OCI-LY1 (cell line): ENCODE results near the gene CCT2.

Experiments used
- H2AFZ ChIP-seq: fragments of 200-600 bp; sonication (generic), shearing (Covaris generic); 2 replicates; pipeline ENCODE4 v1.6.0; 2014; ENCODE audit warnings: antibody characterized with exemption, mild to moderate bottlenecking, low read length
- H3F3A ChIP-seq: fragments of 200-600 bp; sonication (generic), shearing (Covaris generic); 2 replicates; pipeline ENCODE4 v1.6.0; 2014; ENCODE audit warnings: mild to moderate bottlenecking, antibody characterized with exemption, low read length, moderate library complexity; ENCODE audit not compliant: insufficient read depth
- H3K27ac ChIP-seq: fragments of 200-600 bp; sonication (generic); 2 replicates; pipeline ENCODE4 v1.5.1; 2014; ENCODE audit warnings: low read length, mixed run types, mild to moderate bottlenecking, low read depth; ENCODE audit not compliant: poor library complexity, severe bottlenecking
- H3K27me3 ChIP-seq: fragments of 200-600 bp; sonication (generic); 2 replicates; pipeline ENCODE4 v1.6.0; 2014; ENCODE audit warnings: antibody characterized with exemption, mild to moderate bottlenecking, low read length, moderate library complexity; ENCODE audit not compliant: insufficient read depth
- H3K36me3 ChIP-seq: fragments of 200-600 bp; sonication (generic); 2 replicates; pipeline ENCODE4 v1.6.1; 2014; ENCODE audit warnings: mild to moderate bottlenecking, antibody characterized with exemption, low read length, moderate library complexity, mixed read lengths; ENCODE audit not compliant: insufficient read depth
- H3K4me1 ChIP-seq: fragments of 200-600 bp; sonication (generic); 2 replicates; pipeline ENCODE4 v1.5.1; 2014; ENCODE audit warnings: mild to moderate bottlenecking, low read length, moderate library complexity; ENCODE audit not compliant: insufficient read depth, severe bottlenecking
- H3K4me2 ChIP-seq: fragments of 200-600 bp; sonication (generic), shearing (Covaris generic); 2 replicates; pipeline ENCODE4 v1.6.1; 2014; ENCODE audit warnings: low read length
- H3K4me3 ChIP-seq: fragments of 200-600 bp; sonication (generic); 2 replicates; pipeline ENCODE4 v1.5.1; 2014; ENCODE audit warnings: low read length, low read depth, mild to moderate bottlenecking, mixed read lengths; ENCODE audit not compliant: poor library complexity, severe bottlenecking
- H3K79me2 ChIP-seq: fragments of 200-600 bp; shearing (Covaris generic); 2 replicates; pipeline ENCODE4 v1.6.1; 2016; ENCODE audit warnings: mixed run types, low read length, mixed read lengths; ENCODE audit not compliant: insufficient read depth
- H3K9ac ChIP-seq: fragments of 200-600 bp; sonication (generic), shearing (Covaris generic); 2 replicates; pipeline ENCODE4 v1.6.1; 2014; ENCODE audit warnings: mild to moderate bottlenecking, low read length, mixed read lengths
- H3K9me2 ChIP-seq: fragments of 200-600 bp; sonication (generic), shearing (Covaris generic); 2 replicates; pipeline ENCODE4 v1.6.1; 2014; ENCODE audit warnings: low read depth, mild to moderate bottlenecking, low read length, mixed read lengths
- H3K9me3 ChIP-seq: fragments of 200-600 bp; shearing (Covaris generic); 2 replicates; pipeline ENCODE4 v1.6.1; 2014; ENCODE audit warnings: low read length, mixed read lengths
- H4K20me1 ChIP-seq: fragments of 200-600 bp; sonication (generic), shearing (Covaris generic); 2 replicates; pipeline ENCODE4 v1.6.0; 2016; ENCODE audit warnings: mild to moderate bottlenecking, low read length; ENCODE audit not compliant: insufficient read depth
- CTCF ChIP-seq: fragments of 200-600 bp; sonication (generic), shearing (Covaris generic); IDR thresholded peaks from 2 replicates; pipeline ENCODE4 v1.5.1; 2017; ENCODE audit warnings: mild to moderate bottlenecking, antibody characterized with exemption, low read length, moderate library complexity, mixed read lengths
- EZH2 ChIP-seq: fragments of 200-600 bp; sonication (generic), shearing (Covaris generic); IDR thresholded peaks from 2 replicates; pipeline ENCODE4 v1.8.0; 2017; ENCODE audit warnings: borderline replicate concordance, mixed run types, mild to moderate bottlenecking, antibody characterized with exemption, low read length, moderate library complexity, mixed read lengths

Gene CCT2

GRCh38 chr12:69570000-69570516 is 15.2 kb upstream of the CCT2 start:
- Histone ChIP-seq H3K4me1 (no peaks in the 10 kb centered on the region), H3K27ac (no peak overlapping the region), H3K36me3 (peaks cover 33% of the 10 kb centered on the region), H3F3A (no peaks in the 10 kb centered on the region), H4K20me1 (no peaks in the 10 kb centered on the region), H3K9me3 (no peaks in the 10 kb centered on the region), H3K4me2 (no peak overlapping the region), H3K27me3 (no peaks in the 10 kb centered on the region), H3K9me2 (no peaks in the 10 kb centered on the region), H2AFZ (no peak overlapping the region), H3K79me2 (no peaks in the 10 kb centered on the region), H3K4me3 (no peak overlapping the region), H3K9ac (no peak overlapping the region)
- TF ChIP-seq CTCF (no peak), EZH2 (no peak)

- no peaks in the 10 kb centered on the region for H3K27me3 ChIP-seq
- no peak overlapping the region for H3K27ac ChIP-seq
- H4K20me1 ChIP-seq, result no peaks in the 10 kb centered on the region
- H3K9me2 ChIP-seq, result no peaks in the 10 kb centered on the region
- TF ChIP-seq EZH2 (no peak), CTCF (peak; percentile 82)
- no peaks in the 10 kb centered on the region for H3K9me3 ChIP-seq
- H3F3A ChIP-seq, result no peaks in the 10 kb centered on the region
- no peaks in the 10 kb centered on the region for H3K4me1 ChIP-seq
- H2AFZ ChIP-seq, result no peak overlapping the region
- H3K9ac ChIP-seq, result no peak overlapping the region
- no peaks in the 10 kb centered on the region for H3K79me2 ChIP-seq
- H3K4me2 ChIP-seq, result no peak overlapping the region
- peaks cover 40% of the 10 kb centered on the region for H3K36me3 ChIP-seq
- H3K4me3 ChIP-seq, result no peak overlapping the region
Measured at GRCh38 chr12:69570545-69571399, 14.5 kb upstream of the CCT2 start.

- TF ChIP-seq EZH2 (no peak), CTCF (no peak)
- Histone ChIP-seq H3K9ac (no peak overlapping the region), H3K4me3 (no peak overlapping the region), H3K79me2 (no peaks in the 10 kb centered on the region), H3K9me3 (no peaks in the 10 kb centered on the region), H4K20me1 (no peaks in the 10 kb centered on the region), H3K4me1 (peaks cover 18% of the 10 kb centered on the region), H3F3A (peaks cover 5% of the 10 kb centered on the region; the same call in 1 of the 2 replicates), H3K27ac (no peak overlapping the region), H3K36me3 (peaks cover 34% of the 10 kb centered on the region), H2AFZ (no peak overlapping the region), H3K4me2 (no peak overlapping the region), H3K27me3 (no peaks in the 10 kb centered on the region), H3K9me2 (no peaks in the 10 kb centered on the region)
Measured at GRCh38 chr12:69575346-69575745, 9.9 kb upstream of the CCT2 start.
